NT2/D1 (cell line): ENCODE measurements around the gene TRAPPC6A.

Experiments used
- DNase-seq: peaks from one replicate; pipeline ENCODE4 v3.0.0-alpha.2; 2011; ENCODE audit warnings: low read depth, low spot score
- H3K27me3 ChIP-seq: 2 replicates; pipeline ENCODE4 v1.6.0; 2011; ENCODE audit warnings: mild to moderate bottlenecking; ENCODE audit not compliant: insufficient read length, insufficient read depth
- H3K36me3 ChIP-seq: 2 replicates; pipeline ENCODE4 v1.6.1; 2011; ENCODE audit warnings: mild to moderate bottlenecking, low read length, mixed read lengths; ENCODE audit not compliant: insufficient read depth, insufficient read length
- H3K4me1 ChIP-seq: 2 replicates; pipeline ENCODE4 v1.5.1; 2011; ENCODE audit not compliant: insufficient read depth, insufficient read length
- H3K4me3 ChIP-seq: 2 replicates; pipeline ENCODE4 v1.5.1; 2011; ENCODE audit warnings: low read depth; ENCODE audit not compliant: insufficient read length
- H3K9ac ChIP-seq: 2 replicates; pipeline ENCODE4 v1.6.0; 2011; ENCODE audit warnings: low read depth; ENCODE audit not compliant: insufficient read length
- H3K9me3 ChIP-seq: 2 replicates; pipeline ENCODE4 v1.5.1; 2011; ENCODE audit warnings: mild to moderate bottlenecking, low read length; ENCODE audit not compliant: insufficient read depth
- SUZ12 ChIP-seq: IDR thresholded peaks from 2 replicates; pipeline ENCODE4 v1.6.1; 2011; ENCODE audit not compliant: insufficient read length, insufficient read depth; ENCODE audit errors: extremely low read depth
- YY1 ChIP-seq: IDR thresholded peaks from 2 replicates; pipeline ENCODE4 v1.6.1; 2011; ENCODE audit not compliant: insufficient read length, insufficient read depth
- ZNF274 ChIP-seq: IDR thresholded peaks from 2 replicates; pipeline ENCODE4 v1.6.1; 2011; ENCODE audit warnings: mild to moderate bottlenecking, low read depth, low read length

Gene TRAPPC6A

DNA sequence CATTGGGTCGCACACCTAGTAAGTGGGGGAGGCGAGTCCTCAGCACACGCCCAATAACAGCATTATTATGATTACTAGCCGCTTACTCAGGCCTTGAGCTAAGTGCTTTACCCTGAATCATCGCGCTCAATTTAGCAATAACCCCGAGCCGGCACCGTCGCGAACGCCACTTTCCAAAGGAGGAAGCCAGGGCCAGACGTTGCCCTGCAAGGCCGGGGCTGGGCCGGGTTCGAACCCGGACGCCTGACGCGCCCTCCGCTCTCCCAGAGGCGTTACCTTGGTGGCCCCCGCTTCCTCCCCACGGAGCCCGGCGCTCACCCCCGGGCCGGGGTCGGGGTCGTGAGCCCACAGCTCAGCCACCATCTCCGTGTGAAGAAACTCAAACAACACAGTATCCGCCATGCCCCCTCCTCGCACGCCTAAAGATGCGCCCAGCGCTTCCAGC is at the start of gene TRAPPC6A:
Gene TRAPPC6A (minus strand): TSS at position 421 of the 445 bp plus-strand sequence. CDS start 19 bp downstream, at position 402.
- peak within 1 kb of the TSS; percentile 87 for H3K4me3 ChIP-seq
- no peak for DNase-seq
- H3K36me3 ChIP-seq: peaks cover 8% of the 10 kb centered on the region
- H3K9me3 ChIP-seq: no peaks in the 10 kb centered on the region
- H3K4me1 ChIP-seq: peaks cover 4% of the 10 kb centered on the region
- no peaks in the 10 kb centered on the region for H3K27me3 ChIP-seq
- TF ChIP-seq YY1: no peak
- no peak for TF ChIP-seq SUZ12
- no peak for TF ChIP-seq ZNF274
- peak within 1 kb of the TSS; percentile 88 for H3K9ac ChIP-seq

DNA sequence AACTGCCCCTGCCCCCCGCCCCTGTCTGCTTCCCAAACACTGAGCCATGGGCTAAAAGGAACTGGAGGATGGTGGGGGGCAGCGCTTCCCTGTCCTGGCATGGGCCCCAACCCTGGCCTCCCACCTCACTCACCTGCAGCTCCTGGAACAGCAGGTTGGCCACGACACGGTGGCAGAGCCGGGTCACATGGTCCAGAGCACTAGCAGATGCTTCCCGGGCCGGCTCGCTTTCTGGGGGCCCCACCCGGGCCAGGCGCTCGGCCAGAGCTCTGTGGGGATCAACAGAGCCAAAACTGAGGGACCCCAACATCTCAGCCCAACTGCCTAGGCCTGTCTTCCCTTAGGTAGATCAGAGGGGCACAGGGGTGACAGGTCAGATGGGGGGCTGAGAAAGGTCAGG is 46.6 kb upstream of the TRAPPC6A start:
- Histone ChIP-seq H3K9me3 (no peaks in the 10 kb centered on the region), H3K4me3 (no peak overlapping the region), H3K27me3 (no peaks in the 10 kb centered on the region), H3K9ac (no peak overlapping the region), H3K4me1 (peaks cover 6% of the 10 kb centered on the region), H3K36me3 (no peaks in the 10 kb centered on the region)
- DNase-seq: no peak
- no peak for TF ChIP-seq YY1
- TF ChIP-seq ZNF274: no peak
- no peak for TF ChIP-seq SUZ12

- no peaks in the 10 kb centered on the region for H3K27me3 ChIP-seq
Measured at GRCh38 chr19:45223879-45224278, 45.8 kb upstream of the TRAPPC6A start.

GRCh38 chr19:45222724-45223123 is 44.7 kb upstream of the TRAPPC6A start:
- H3K4me3 ChIP-seq: no peak overlapping the region
- no peak overlapping the region for H3K9ac ChIP-seq
- H3K4me1 ChIP-seq: peaks cover 8% of the 10 kb centered on the region
- peaks cover 11% of the 10 kb centered on the region for H3K27me3 ChIP-seq
- no peaks in the 10 kb centered on the region for H3K9me3 ChIP-seq
- no peak for DNase-seq
- no peaks in the 10 kb centered on the region for H3K36me3 ChIP-seq
- TF ChIP-seq SUZ12: no peak
- TF ChIP-seq ZNF274: no peak
- TF ChIP-seq YY1: no peak

More at GRCh38 chr19:45223879-45224278, 45.8 kb upstream of the TRAPPC6A start:
- Histone ChIP-seq H3K9ac (no peak overlapping the region), H3K4me3 (no peak overlapping the region), H3K36me3 (no peaks in the 10 kb centered on the region), H3K4me1 (peaks cover 6% of the 10 kb centered on the region), H3K9me3 (no peaks in the 10 kb centered on the region)
- no peak for DNase-seq
- TF ChIP-seq YY1: no peak
- no peak for TF ChIP-seq ZNF274
- TF ChIP-seq SUZ12: no peak

GRCh38 chr19:45218911-45219743 is 41.1 kb upstream of the TRAPPC6A start:
- Histone ChIP-seq H3K27me3 (peaks cover 45% of the 10 kb centered on the region), H3K9me3 (no peaks in the 10 kb centered on the region), H3K4me1 (peaks cover 9% of the 10 kb centered on the region), H3K4me3 (no peak overlapping the region), H3K36me3 (no peaks in the 10 kb centered on the region), H3K9ac (no peak overlapping the region)
- TF ChIP-seq ZNF274 (no peak), YY1 (no peak), SUZ12 (no peak)
- DNase-seq: no peak

DNA sequence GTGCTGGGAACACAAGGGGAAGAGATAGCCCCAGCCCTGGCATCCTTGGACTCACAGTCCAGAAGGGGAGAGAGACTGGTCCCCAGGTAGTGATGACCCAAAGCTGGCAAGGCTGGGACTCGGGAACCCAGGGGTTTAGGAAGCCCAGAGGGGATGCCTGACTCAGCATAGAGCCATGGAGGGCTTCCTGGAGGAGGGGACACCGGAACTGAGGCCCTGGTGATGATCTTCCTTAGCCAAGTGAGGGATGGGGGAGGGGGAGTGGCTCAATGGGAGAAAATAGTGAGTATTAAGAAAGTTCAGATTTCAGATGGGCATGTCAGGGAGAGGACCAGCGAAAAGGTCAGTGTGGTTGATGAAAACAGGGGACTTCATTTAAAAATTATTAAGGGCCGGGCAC is 40.4 kb upstream of the TRAPPC6A start:
- no peak for DNase-seq
- Histone ChIP-seq H3K9ac (no peak overlapping the region), H3K36me3 (no peaks in the 10 kb centered on the region), H3K9me3 (no peaks in the 10 kb centered on the region), H3K27me3 (peaks cover 46% of the 10 kb centered on the region), H3K4me1 (peaks cover 8% of the 10 kb centered on the region), H3K4me3 (no peak overlapping the region)
- TF ChIP-seq ZNF274 (no peak), SUZ12 (no peak), YY1 (no peak)

DNA sequence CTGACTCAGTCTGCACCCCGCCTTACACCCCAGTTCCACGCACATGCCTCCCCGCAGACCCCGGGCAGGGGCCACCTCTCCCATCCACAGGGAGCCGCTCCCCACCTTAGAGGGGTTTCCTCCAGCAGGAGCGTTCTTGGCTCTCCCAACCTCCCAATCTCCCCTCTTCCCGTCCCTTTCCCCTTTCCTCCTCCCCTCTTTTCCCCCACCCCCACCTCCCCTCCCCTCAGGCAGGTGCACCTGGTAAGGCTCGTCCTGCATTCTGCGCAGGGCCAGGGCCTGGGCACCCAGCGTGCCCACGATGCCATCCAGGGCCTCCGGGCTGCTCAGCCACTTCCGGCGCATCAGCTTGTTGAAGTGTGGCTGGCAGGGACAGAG is 39.9 kb upstream of the TRAPPC6A start:
- Histone ChIP-seq H3K36me3 (no peaks in the 10 kb centered on the region), H3K27me3 (peaks cover 46% of the 10 kb centered on the region), H3K9ac (no peak overlapping the region), H3K4me3 (no peak overlapping the region), H3K9me3 (no peaks in the 10 kb centered on the region), H3K4me1 (peaks cover 8% of the 10 kb centered on the region)
- DNase-seq: no peak
- TF ChIP-seq ZNF274 (no peak), YY1 (no peak), SUZ12 (no peak)
